ENCODE results near the gene MAP7D1. TPM values are rescaled to one million over a fixed set of nuclear protein-coding genes. Genes with fewer than 3 reads are reported as not detected.
"Not testable (repeated sequence)": the region's sequence is repeated elsewhere in the genome, so short reads cannot be mapped to it uniquely, and the experiment has no call there.

Gene MAP7D1
- total RNA-seq, 2 experiments from 2014 or later = 172 to 174 TPM

GRCh38 chr1:36206323-36206858, 50.4 kb downstream of the MAP7D1 start:
- POLR2A ChIA-PET = no interaction called here
- CTCF ChIA-PET = no interaction called here

GRCh38 chr1:36207339-36207738, 51.4 kb downstream of the MAP7D1 start:
- ChIA-PET CTCF (interaction anchor here (0.6 kb wide), 1 partner anchor 670 kb away, joined by 3 read pairs; no protein-coding TSS in a partner anchor), POLR2A (no interaction called here)

- POLR2A ChIA-PET = no interaction called here
- CTCF ChIA-PET = no interaction called here
Measured at GRCh38 chr1:36208978-36209703, 53.2 kb downstream of the MAP7D1 start.

DNA sequence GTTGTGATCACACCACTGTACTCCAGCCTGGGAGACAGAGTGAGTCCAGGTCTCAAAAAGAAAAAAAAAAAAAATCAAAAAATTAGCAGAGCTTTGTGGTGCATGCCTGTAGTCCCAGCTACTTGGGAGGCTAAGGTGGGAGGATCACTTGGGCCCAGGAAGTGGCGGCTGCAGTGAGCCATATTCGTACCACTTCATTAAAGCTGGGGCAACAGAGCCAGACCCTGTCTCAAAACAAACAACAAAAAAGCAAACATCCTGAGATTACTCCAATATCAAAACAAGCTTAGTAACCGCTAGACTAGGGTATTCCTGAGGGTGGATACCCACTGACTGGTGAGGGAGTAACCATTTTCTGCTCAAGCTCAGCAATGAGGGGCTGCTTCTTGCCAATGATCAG, 55.3 kb downstream of the MAP7D1 start:
- ChIA-PET CTCF (interaction anchor here (1.3 kb wide), 1 partner anchor 50 kb away, joined by 3 read pairs; no protein-coding TSS in a partner anchor), POLR2A (no interaction called here)

DNA sequence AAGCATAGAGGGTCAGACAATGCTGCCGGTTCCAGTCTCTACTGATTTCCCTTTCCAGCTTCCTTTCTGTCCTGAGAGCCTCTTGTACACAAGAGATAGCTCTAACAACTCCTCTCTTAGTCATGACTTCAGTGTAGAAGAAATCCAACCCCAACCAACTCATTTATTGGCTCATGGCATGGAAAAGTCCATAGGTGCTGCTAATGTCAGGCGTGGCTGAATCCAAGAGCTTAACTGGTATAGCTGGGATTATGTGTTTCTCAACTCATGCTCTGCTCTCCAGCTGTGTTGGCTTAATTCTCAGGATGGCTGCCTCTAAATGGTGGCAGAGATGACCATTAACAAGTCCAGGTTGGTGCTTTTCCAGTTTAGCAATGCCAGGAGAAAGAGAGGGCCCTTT, 55.9 kb downstream of the MAP7D1 start:
- ChIA-PET POLR2A (no interaction called here), CTCF (interaction anchor here (1.3 kb wide), 1 partner anchor 51 kb away, joined by 3 read pairs; no protein-coding TSS in a partner anchor)

- CTCF ChIA-PET = interaction anchor here (0.7 to 1.9 kb wide), 2 partner anchors 25 to 139 kb away, joined by 3 to 4 read pairs; no protein-coding TSS in a partner anchor
- POLR2A ChIA-PET = no interaction called here
Measured at GRCh38 chr1:36212782-36213181, 56.8 kb downstream of the MAP7D1 start.

DNA sequence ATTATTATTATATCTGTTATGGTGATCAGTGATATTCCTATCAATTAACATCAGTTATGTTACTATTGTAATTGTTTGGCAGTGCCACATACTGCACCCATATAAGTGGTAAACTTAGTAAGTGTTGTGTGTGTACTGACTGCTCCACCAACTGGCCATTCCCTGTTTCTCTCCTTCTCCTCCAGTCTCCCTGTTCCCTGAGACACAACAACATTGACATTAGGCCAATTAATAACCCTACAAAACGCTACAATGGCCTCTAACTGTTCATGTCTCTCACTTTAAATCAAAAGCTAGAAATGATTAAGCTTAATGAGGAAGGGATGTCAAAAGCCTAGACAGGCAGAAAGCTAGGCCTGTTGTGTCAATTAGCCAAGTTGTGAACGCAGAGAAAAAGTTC, 61.7 kb downstream of the MAP7D1 start:
- ChIA-PET CTCF (interaction anchor here (0.7 to 1.4 kb wide), 2 partner anchors 30 to 209 kb away, joined by 3 to 6 read pairs; no protein-coding TSS in a partner anchor), POLR2A (interaction anchor here (0.6 kb wide), 1 partner anchor 12 kb away, joined by 7 read pairs; no protein-coding TSS in a partner anchor)

DNA sequence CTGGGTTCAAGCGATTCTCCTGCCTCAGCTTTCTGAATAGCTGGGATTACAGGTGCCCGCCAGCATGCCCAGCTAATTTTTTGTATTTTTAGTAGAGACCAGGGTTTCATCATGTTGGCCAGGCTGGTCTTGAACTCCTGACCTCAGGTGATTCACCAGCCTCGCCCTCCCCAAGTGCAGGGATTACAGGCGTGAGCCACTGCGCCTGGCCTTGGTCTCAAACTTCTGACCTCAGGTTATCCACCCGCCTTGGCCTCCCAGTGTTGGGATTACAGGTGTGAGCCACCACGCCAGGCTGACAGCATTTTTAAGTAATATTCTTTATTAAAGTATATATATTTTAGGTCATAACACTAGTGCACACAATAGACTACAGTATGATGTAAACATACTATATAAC, 65.9 kb downstream of the MAP7D1 start:
- CTCF ChIA-PET = interaction anchor here (1.5 kb wide), 1 partner anchor 67 kb away, joined by 4 read pairs; no protein-coding TSS in a partner anchor
- POLR2A ChIA-PET = not testable (repeated sequence)

- ChIA-PET CTCF (interaction anchor here (1.0 to 1.5 kb wide), 4 partner anchors 34 to 78 kb away, joined by 3 to 4 read pairs (median 4); no protein-coding TSS in a partner anchor), POLR2A (interaction anchor here (1.7 to 2.3 kb wide), 4 partner anchors 60 to 78 kb away, joined by 4 to 11 read pairs (median 8); partner anchors contain the start of gene MAP7D1)
Measured at GRCh38 chr1:36222481-36223380, 66.8 kb downstream of the MAP7D1 start.

- POLR2A ChIA-PET = interaction anchor here (1.0 to 2.3 kb wide), 9 partner anchors 12 to 174 kb away, joined by 3 to 11 read pairs (median 4); partner anchors contain the start of genes LSM10 and MAP7D1
- CTCF ChIA-PET = interaction anchor here (1.0 to 2.3 kb wide), 4 partner anchors 34 to 77 kb away, joined by 3 to 8 read pairs (median 4); no protein-coding TSS in a partner anchor
Measured at GRCh38 chr1:36223381-36223995, 67.5 kb downstream of the MAP7D1 start.

DNA sequence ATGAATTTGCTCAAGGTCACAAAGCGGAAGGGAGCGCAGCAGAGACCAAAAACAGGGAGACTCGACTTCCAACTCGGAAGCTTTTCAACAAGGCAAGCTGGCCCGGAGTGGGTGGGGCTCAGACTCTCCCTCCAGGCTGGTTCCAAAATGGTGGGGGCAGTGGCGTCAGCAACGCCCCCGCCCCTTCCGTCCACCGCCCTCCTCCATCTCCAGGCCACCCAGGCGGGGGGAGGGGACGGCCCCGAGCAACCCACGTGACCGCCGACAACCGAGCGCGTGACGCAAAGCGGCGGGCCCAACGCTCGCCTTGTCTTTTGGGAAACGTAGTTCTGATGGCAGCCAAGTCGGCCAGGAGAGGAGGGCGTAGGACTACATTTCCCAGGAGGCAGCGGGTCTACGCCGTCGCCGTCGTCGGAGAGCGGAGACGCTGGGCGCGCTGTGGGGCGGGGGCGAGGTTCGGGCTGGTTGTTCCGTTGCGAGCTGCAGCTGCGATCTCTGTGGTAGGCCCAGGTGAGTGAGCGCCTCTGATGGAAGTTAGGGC, 68.1 kb downstream of the MAP7D1 start, which contains the start of gene THRAP3:
Gene THRAP3 (plus strand): TSS at position 448 of the 541 bp plus-strand sequence. CDS start 58,121 bp downstream, outside the sequence.
- ChIA-PET CTCF (interaction anchor here (1.0 to 2.3 kb wide), 8 partner anchors 35 to 77 kb away, joined by 3 to 8 read pairs (median 3); partner anchors contain the start of gene TRAPPC3), POLR2A (interaction anchor here (1.0 to 2.3 kb wide), 11 partner anchors 12 to 293 kb away, joined by 3 to 11 read pairs (median 4); partner anchors contain the start of genes AGO3, LSM10 and MAP7D1)

DNA sequence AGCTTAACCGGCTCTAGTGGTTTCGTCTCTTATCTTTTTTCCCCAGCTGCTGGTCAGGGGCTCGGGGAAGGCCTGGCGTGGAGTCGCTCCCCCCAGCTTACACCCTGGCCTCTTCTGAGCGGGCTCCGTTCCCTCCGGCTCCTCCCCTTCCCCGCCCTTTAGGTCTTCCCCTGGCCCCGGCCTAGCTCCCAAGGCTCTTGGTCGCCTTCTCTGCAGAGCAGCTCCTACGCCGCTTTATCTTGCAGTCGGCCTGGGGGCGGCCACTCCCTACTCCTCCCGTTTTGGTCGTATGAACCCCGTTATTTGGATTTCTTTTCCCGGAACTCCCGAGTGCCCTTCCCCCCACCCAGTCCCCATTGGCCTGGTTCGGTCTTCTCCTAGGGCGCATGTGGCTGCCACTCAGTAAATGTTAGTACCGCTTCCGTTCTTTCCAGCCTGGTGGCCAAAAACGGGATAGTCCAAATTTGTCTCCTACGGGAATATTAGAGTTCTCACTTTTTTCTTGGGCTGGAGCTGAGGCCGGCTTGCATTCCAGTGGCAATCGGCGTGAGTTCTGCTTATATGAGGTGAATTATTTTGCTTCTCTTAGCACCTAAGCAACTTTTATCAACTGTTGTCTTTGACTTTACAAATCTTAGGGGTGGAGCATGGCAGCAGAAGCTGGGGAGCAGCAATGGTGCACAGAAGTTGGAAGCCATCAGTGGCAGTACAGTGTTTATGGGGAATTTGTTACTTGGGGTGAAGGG, 68.8 kb downstream of the MAP7D1 start:
- POLR2A ChIA-PET = interaction anchor here (1.0 to 2.3 kb wide), 11 partner anchors 11 to 294 kb away, joined by 3 to 11 read pairs (median 4); partner anchors contain the start of genes AGO3, LSM10 and MAP7D1

GRCh38 chr1:36225283-36225899, 69.4 kb downstream of the MAP7D1 start:
- POLR2A ChIA-PET = no interaction called here
- CTCF ChIA-PET = interaction anchor here (1.1 to 2.3 kb wide), 6 partner anchors 33 to 76 kb away, joined by 3 to 8 read pairs (median 3); partner anchors contain the start of gene TRAPPC3

More for the DNA sequence above, 68.8 kb downstream of the MAP7D1 start:
- CTCF ChIA-PET = interaction anchor here (1.1 to 2.3 kb wide), 6 partner anchors 32 to 75 kb away, joined by 3 to 8 read pairs (median 3); partner anchors contain the start of gene TRAPPC3

DNA sequence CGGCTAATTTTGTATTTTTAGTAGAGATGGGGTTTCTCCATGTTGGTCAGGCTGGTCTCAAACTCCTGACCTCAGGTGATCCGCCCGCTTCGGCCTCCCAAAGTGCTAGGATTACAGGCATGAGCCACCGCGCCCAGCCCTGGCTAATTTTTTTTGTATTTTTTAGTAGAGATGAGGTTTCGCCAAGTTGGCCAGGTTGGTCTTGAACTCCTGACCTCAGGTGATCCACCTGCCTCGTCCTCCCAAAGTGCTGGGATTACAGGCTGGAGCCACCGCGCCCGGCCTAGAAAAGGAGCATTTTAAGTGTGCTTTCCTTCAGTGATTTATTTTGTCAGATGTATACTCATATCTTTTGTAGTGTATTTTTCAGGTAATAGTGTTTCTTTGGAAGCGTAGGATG, 74.3 kb downstream of the MAP7D1 start:
- POLR2A ChIA-PET, CTCF ChIA-PET: not testable (repeated sequence)
